Ascending aorta (tissue), 2 donors: ENCODE data around the gene MCTP1. TPM values are rescaled to one million over a fixed set of nuclear protein-coding genes. Genes with fewer than 3 reads are reported as not detected.

Source experiments
- DNase-seq, 2 donors: peaks; one replicate each; pipeline ENCODE4 v3.0.0-alpha.2; 2019; ENCODE audit warnings: low spot score in 2 of 2
- H3K27ac ChIP-seq, 2 donors: fragments of 200-600 bp; sonication (generic); one replicate each; pipeline ENCODE4 v1.5.1; 2016 to 2017; ENCODE audit warnings: mild to moderate bottlenecking in 1 of 2
- H3K27me3 ChIP-seq: fragments of 200-600 bp; sonication (generic); one replicate; pipeline ENCODE4 v1.5.1; 2017
- H3K36me3 ChIP-seq, 2 donors: fragments of 200-600 bp; sonication (generic); one replicate each; pipeline ENCODE4 v1.5.1; 2016
- H3K4me1 ChIP-seq, 2 donors: fragments of 200-600 bp; sonication (generic); one replicate each; pipeline ENCODE4 v1.5.1; 2016 to 2017; ENCODE audit warnings: mild to moderate bottlenecking in 1 of 2
- H3K4me3 ChIP-seq, 2 donors: fragments of 200-600 bp; sonication (generic); one replicate each; pipeline ENCODE4 v1.5.1; 2016 to 2017; ENCODE audit warnings: mild to moderate bottlenecking in 1 of 2
- H3K9me3 ChIP-seq, 2 donors: fragments of 200-600 bp; sonication (generic); one replicate each; pipeline ENCODE4 v1.5.1; 2016
- intact Hi-C: fragments of 100-400 bp; cut with DNase I; formaldehyde crosslinking; loops from one replicate; pipeline ENCODE4 v1.15.1; 2023
- total RNA-seq: library from RNA; depleted of rRNA; stranded (reverse); fragments of >200 nt; gene quantifications from one replicate; pipeline ENCODE4 v1.1.0, GENCODE V29; 2016
- TF ChIP-seq, protein P1 (sequence below), 3 experiments: fragments of 200-600 bp in 2 of 3; fragments of 450-650 bp in 1 of 3; sonication (generic) in 2 of 3; IDR thresholded peaks; one replicate each; pipeline ENCODE4 v1.5.1; 2016 to 2019; ENCODE audit warnings: antibody characterized with exemption in 3 of 3, mild to moderate bottlenecking in 1 of 3, moderate library complexity in 1 of 3

The MCTP1 gene
- total RNA-seq, 1 donor from 2014 or later, result 112 TPM

DNA sequence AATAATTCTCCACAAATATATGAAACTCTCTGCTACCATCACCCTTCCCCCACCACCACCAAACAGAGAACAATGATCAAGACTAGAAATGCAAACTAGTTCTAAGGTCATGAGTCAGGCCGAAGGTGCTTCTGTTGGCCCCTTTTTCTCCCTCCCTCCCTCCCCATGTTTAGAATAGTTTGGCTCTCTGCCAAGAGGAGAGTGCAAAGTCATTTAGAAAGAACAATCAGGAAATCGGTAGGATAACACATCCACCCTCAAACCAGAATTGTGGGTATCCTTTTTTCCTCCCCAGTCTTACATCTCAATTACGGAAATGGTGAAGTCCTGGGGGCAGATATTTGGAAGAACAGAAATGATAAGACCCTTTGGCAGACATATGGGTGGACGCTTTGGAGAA is 496.4 kb downstream of the MCTP1 start:
- no peaks in the 10 kb centered on the region for H3K9me3 ChIP-seq
- no peaks in the 10 kb centered on the region for H3K27me3 ChIP-seq
- TF ChIP-seq, protein P1, sequence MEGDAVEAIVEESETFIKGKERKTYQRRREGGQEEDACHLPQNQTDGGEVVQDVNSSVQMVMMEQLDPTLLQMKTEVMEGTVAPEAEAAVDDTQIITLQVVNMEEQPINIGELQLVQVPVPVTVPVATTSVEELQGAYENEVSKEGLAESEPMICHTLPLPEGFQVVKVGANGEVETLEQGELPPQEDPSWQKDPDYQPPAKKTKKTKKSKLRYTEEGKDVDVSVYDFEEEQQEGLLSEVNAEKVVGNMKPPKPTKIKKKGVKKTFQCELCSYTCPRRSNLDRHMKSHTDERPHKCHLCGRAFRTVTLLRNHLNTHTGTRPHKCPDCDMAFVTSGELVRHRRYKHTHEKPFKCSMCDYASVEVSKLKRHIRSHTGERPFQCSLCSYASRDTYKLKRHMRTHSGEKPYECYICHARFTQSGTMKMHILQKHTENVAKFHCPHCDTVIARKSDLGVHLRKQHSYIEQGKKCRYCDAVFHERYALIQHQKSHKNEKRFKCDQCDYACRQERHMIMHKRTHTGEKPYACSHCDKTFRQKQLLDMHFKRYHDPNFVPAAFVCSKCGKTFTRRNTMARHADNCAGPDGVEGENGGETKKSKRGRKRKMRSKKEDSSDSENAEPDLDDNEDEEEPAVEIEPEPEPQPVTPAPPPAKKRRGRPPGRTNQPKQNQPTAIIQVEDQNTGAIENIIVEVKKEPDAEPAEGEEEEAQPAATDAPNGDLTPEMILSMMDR (IDR thresholded peaks at IDR 0.05), result no peak
- H3K4me1 ChIP-seq, result no peaks in the 10 kb centered on the region
- no peak overlapping the region for H3K27ac ChIP-seq
- no peaks in the 10 kb centered on the region for H3K36me3 ChIP-seq
- intact Hi-C loops, result no loop called here
- no peak overlapping the region for H3K4me3 ChIP-seq
- no peak for DNase-seq

DNA sequence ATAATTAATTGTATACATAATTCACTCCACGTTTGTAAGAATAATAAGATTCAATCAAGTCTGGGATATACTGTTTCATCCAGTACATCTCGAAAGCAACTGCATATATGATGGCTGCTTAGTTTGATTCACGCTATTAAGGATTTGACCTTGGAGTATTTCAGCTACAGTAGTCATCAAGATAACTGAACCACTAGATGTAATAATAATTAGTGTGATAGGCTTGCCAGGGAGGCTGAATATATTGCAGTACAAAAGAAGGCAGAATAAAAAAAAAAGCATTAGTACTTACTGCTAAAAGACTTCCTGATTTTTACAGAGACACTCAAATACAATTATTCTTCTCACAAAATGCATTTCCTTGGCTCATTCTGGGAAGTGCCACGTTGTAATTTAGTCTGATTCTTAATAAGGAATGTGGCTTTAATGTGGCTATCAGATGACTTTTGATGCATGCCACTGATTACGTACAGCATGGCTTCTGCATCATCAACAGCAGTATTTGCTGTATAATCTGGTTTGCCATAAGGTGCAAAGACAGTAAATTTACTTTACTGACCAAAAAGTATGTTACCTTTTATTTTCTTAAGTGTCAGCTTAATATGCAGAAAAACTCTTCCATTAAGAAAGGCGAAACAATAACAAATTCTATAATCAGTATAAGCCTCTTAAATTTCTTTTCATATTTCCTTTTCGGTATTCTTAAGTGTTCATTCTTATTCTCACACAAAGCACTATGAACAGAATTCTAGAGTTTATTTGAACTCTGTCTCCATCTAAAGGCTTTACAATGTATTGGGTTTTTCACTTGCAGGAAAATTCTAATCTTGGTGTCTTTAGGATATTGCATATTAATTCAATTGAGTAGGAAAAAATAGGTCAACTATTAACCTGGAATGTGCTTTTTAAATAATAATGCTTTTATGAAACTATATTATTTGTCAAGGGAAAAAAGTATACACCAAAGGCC is 500.1 kb downstream of the MCTP1 start:
- H3K27me3 ChIP-seq, result no peaks in the 10 kb centered on the region
- H3K9me3 ChIP-seq, result no peaks in the 10 kb centered on the region
- H3K4me3 ChIP-seq, result no peak overlapping the region
- intact Hi-C loops, result no loop called here
- DNase-seq, result no peak
- TF ChIP-seq, protein P1 (IDR thresholded peaks at IDR 0.05), result no peak
- no peak overlapping the region for H3K27ac ChIP-seq
- H3K36me3 ChIP-seq, result no peaks in the 10 kb centered on the region
- H3K4me1 ChIP-seq, result no peaks in the 10 kb centered on the region

DNA sequence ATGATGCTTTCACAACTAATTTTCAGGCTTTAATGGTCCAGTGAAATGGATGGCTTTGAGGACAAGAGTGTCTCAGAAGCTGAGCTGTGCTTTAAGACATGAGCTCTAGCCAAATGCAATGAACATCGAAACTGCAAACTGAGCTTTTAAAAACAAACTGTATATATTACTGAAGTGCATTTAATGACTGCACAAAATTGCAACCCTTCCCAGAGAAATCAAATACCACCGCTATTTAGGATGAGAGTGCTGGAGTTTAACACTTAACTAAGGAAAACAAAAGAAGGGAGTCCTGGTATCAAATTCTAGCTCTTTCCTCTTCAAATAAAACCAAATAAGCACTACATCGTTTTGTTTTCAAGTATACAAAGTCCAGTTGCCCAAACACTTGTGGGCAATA is 502.5 kb downstream of the MCTP1 start:
- Histone ChIP-seq H3K4me1 (no peaks in the 10 kb centered on the region), H3K27me3 (no peaks in the 10 kb centered on the region), H3K9me3 (no peaks in the 10 kb centered on the region), H3K27ac (no peak overlapping the region), H3K4me3 (no peak overlapping the region), H3K36me3 (no peaks in the 10 kb centered on the region)
- TF ChIP-seq, protein P1 (IDR thresholded peaks at IDR 0.05), result no peak
- no peak for DNase-seq
- intact Hi-C loops, result no loop called here

DNA sequence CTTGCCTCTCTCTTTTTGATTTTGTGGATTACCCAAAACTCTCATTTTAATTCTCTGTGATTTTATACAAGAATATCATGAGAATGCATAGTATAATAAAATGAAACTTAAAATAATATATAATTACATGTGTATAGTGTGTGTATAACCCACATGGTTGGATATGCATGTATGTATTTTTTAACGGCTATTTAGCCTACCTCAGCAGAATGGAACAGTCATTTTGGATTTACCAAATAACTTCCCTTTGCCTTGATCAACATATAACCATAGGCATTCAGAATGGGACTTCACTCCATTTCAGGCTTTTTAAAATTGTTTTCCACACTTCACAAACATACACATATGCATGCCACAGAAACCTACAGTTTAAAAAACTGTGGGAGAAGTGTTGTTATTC is 505.2 kb downstream of the MCTP1 start:
- H3K4me3 ChIP-seq, result no peak overlapping the region
- H3K36me3 ChIP-seq, result no peaks in the 10 kb centered on the region
- intact Hi-C loops, result no loop called here
- no peaks in the 10 kb centered on the region for H3K4me1 ChIP-seq
- no peak for DNase-seq
- TF ChIP-seq, protein P1 (IDR thresholded peaks at IDR 0.05), result no peak
- H3K27ac ChIP-seq, result no peak overlapping the region
- H3K9me3 ChIP-seq, result no peaks in the 10 kb centered on the region
- no peaks in the 10 kb centered on the region for H3K27me3 ChIP-seq

DNA sequence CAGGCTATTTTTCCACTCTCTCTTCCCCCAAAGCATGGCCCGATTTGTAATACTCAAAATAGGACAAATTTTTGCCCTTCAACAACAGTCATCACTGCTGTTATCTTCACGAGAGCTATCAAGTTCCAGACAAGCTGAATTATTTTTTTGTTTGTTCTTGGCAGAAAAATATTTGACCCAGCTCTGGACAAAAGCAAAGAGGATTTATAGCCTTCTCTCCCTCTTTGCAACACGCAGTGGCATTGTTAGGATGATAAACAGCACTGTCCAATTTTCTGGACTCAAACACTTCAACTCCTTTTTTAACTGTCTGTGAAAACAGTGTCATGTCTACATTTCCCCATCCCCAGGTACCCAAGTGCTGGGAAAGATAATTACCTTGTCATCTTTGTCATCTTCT is 506.2 kb downstream of the MCTP1 start:
- no peak for DNase-seq
- Histone ChIP-seq H3K9me3 (no peaks in the 10 kb centered on the region), H3K4me3 (no peak overlapping the region), H3K36me3 (no peaks in the 10 kb centered on the region), H3K4me1 (no peaks in the 10 kb centered on the region), H3K27me3 (no peaks in the 10 kb centered on the region), H3K27ac (no peak overlapping the region)
- intact Hi-C loops, result no loop called here
- TF ChIP-seq, protein P1 (IDR thresholded peaks at IDR 0.05), result no peak
